Nephron progenitor cell (in vitro differentiated cells): ENCODE data around the gene MIAT.
"Not testable (repeated sequence)": the region's sequence is repeated elsewhere in the genome, so short reads cannot be mapped to it uniquely, and the experiment has no call there.

Experiments
- DNase-seq: peaks from one replicate; pipeline ENCODE4 v3.0.0; 2021
- H3K27ac Mint-ChIP-seq: 2 replicates; pipeline ENCODE4 v1.8.0; 2021; ENCODE audit warnings: mild to moderate bottlenecking, moderate library complexity, mixed read lengths
- H3K27me3 Mint-ChIP-seq: 2 replicates; pipeline ENCODE4 v1.8.0; 2021; ENCODE audit warnings: mild to moderate bottlenecking, low read depth, mixed read lengths; ENCODE audit not compliant: poor library complexity
- H3K36me3 Mint-ChIP-seq: 2 replicates; pipeline ENCODE4 v1.8.0; 2021; ENCODE audit warnings: low read depth, mixed read lengths
- H3K4me1 Mint-ChIP-seq: 2 replicates; pipeline ENCODE4 v1.8.0; 2021; ENCODE audit warnings: mixed read lengths
- H3K4me3 Mint-ChIP-seq: 2 replicates; pipeline ENCODE4 v1.8.0; 2021; ENCODE audit warnings: mild to moderate bottlenecking, moderate library complexity, mixed read lengths
- H3K9me3 Mint-ChIP-seq: 2 replicates; pipeline ENCODE4 v1.8.0; 2021; ENCODE audit warnings: mild to moderate bottlenecking, moderate library complexity, mixed read lengths
- TF ChIP-seq, protein P1 (sequence below): fragments of 200-600 bp; sonication (generic); IDR thresholded peaks from 2 replicates; pipeline ENCODE4 v1.5.0; 2021; ENCODE audit warnings: antibody characterized with exemption

MIAT gene

GRCh38 chr22:26612652-26613051 is 44.7 kb upstream of the MIAT start:
- TF ChIP-seq, protein P1, sequence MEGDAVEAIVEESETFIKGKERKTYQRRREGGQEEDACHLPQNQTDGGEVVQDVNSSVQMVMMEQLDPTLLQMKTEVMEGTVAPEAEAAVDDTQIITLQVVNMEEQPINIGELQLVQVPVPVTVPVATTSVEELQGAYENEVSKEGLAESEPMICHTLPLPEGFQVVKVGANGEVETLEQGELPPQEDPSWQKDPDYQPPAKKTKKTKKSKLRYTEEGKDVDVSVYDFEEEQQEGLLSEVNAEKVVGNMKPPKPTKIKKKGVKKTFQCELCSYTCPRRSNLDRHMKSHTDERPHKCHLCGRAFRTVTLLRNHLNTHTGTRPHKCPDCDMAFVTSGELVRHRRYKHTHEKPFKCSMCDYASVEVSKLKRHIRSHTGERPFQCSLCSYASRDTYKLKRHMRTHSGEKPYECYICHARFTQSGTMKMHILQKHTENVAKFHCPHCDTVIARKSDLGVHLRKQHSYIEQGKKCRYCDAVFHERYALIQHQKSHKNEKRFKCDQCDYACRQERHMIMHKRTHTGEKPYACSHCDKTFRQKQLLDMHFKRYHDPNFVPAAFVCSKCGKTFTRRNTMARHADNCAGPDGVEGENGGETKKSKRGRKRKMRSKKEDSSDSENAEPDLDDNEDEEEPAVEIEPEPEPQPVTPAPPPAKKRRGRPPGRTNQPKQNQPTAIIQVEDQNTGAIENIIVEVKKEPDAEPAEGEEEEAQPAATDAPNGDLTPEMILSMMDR = no peak
- Mint-ChIP-seq H3K9me3 (no peaks in the 10 kb centered on the region), H3K27ac (no peak overlapping the region), H3K36me3 (no peaks in the 10 kb centered on the region), H3K27me3 (peaks cover 34% of the 10 kb centered on the region), H3K4me3 (no peak overlapping the region), H3K4me1 (peaks cover 30% of the 10 kb centered on the region)
- DNase-seq = no peak

DNA sequence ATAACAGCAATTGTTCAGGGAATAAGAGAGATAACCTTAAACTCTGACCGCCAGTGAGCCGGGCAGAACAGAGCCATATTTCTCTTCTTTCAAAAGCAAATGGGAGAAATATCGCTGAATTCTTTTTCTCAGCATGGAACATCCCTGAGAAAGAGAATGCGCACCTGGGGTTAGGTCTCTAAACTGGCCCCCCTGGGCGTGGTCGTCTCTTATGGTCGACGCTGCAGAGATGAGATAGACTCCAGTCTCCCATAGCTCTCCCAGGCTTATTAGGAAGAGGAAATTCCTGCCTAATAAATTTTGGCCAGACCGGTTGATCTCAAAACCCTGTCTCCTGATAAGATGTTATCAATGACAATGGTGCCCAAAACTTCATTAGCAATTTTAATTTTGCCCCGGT is 43.6 kb upstream of the MIAT start:
- peaks cover 34% of the 10 kb centered on the region for H3K27me3 Mint-ChIP-seq

GRCh38 chr22:26614322-26614721 is 43.1 kb upstream of the MIAT start:
- H3K27me3 Mint-ChIP-seq = peaks cover 32% of the 10 kb centered on the region
- H3K36me3 Mint-ChIP-seq = no peaks in the 10 kb centered on the region

More for the DNA sequence above, 43.6 kb upstream of the MIAT start:
- H3K9me3 Mint-ChIP-seq, DNase-seq, H3K27ac Mint-ChIP-seq, H3K4me3 Mint-ChIP-seq, H3K36me3 Mint-ChIP-seq: not testable (repeated sequence)
- peaks cover 33% of the 10 kb centered on the region for H3K4me1 Mint-ChIP-seq

DNA sequence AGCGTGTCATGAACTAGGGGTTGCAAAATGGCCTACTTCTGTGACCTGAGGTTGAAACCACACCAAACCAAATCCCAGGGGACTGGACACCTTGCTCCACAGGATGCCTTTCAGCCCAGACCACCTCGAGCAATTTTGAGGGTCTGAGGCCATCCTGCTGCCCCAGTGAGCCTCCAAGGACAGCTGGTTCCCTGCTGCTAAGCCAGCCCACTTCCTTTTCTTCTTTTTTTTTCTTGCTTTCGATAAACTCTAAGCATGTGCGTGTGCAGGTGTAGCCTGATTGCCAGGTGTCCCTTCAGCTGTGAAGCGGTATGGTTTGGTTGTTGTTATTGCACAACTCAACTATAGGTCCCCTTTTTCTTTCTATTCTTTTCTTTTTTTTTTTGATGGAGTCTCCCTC is 42.2 kb upstream of the MIAT start:
- DNase-seq = no peak
- no peaks in the 10 kb centered on the region for H3K36me3 Mint-ChIP-seq
- H3K9me3 Mint-ChIP-seq = no peaks in the 10 kb centered on the region
- H3K4me1 Mint-ChIP-seq = peaks cover 33% of the 10 kb centered on the region
- H3K4me3 Mint-ChIP-seq = no peak overlapping the region
- H3K27ac Mint-ChIP-seq = no peak overlapping the region
- TF ChIP-seq, protein P1 = no peak
- peaks cover 31% of the 10 kb centered on the region for H3K27me3 Mint-ChIP-seq

More at GRCh38 chr22:26614322-26614721, 43.1 kb upstream of the MIAT start:
- no peak overlapping the region for H3K27ac Mint-ChIP-seq
- H3K4me3 Mint-ChIP-seq = peak overlapping the region; percentile 52
- no peaks in the 10 kb centered on the region for H3K9me3 Mint-ChIP-seq
- DNase-seq = no peak
- TF ChIP-seq, protein P1 = no peak
- peaks cover 33% of the 10 kb centered on the region for H3K4me1 Mint-ChIP-seq

- H3K4me1 Mint-ChIP-seq = peaks cover 33% of the 10 kb centered on the region
- no peaks in the 10 kb centered on the region for H3K9me3 Mint-ChIP-seq
- no peak for DNase-seq
- TF ChIP-seq, protein P1 = no peak
- no peak overlapping the region for H3K27ac Mint-ChIP-seq
- H3K4me3 Mint-ChIP-seq = no peak overlapping the region
- no peaks in the 10 kb centered on the region for H3K36me3 Mint-ChIP-seq
- peaks cover 34% of the 10 kb centered on the region for H3K27me3 Mint-ChIP-seq
Measured at GRCh38 chr22:26615830-26616435, 41.5 kb upstream of the MIAT start.

DNA sequence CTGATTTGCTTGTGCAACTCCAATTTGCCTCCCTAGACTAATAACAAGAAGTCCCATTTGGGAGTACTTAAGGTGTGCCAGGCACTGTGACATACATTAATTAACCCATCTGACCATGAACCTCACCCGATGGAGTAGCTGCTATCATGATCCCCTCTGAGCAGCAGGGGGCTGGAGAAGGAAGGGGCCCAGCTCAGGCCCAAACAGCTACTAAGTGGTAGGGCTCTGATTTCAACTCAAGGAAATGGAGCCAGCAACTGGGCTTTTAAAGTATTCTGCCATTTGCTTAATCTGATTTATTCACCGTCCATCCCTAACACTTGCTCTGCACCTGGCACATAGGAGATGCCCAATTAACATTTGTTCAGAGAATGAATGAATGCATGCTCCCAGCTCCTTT is 40.7 kb upstream of the MIAT start:
- H3K4me1 Mint-ChIP-seq = peaks cover 33% of the 10 kb centered on the region
- TF ChIP-seq, protein P1 = no peak
- H3K36me3 Mint-ChIP-seq = no peaks in the 10 kb centered on the region
- no peak overlapping the region for H3K4me3 Mint-ChIP-seq
- no peak overlapping the region for H3K27ac Mint-ChIP-seq
- H3K27me3 Mint-ChIP-seq = peaks cover 34% of the 10 kb centered on the region
- no peak for DNase-seq
- no peaks in the 10 kb centered on the region for H3K9me3 Mint-ChIP-seq
